ENCODE data around the gene CTRB2.
"Not testable (repeated sequence)": the region's sequence is repeated elsewhere in the genome, so short reads cannot be mapped to it uniquely, and the experiment has no call there.

CTRB2 gene

DNA sequence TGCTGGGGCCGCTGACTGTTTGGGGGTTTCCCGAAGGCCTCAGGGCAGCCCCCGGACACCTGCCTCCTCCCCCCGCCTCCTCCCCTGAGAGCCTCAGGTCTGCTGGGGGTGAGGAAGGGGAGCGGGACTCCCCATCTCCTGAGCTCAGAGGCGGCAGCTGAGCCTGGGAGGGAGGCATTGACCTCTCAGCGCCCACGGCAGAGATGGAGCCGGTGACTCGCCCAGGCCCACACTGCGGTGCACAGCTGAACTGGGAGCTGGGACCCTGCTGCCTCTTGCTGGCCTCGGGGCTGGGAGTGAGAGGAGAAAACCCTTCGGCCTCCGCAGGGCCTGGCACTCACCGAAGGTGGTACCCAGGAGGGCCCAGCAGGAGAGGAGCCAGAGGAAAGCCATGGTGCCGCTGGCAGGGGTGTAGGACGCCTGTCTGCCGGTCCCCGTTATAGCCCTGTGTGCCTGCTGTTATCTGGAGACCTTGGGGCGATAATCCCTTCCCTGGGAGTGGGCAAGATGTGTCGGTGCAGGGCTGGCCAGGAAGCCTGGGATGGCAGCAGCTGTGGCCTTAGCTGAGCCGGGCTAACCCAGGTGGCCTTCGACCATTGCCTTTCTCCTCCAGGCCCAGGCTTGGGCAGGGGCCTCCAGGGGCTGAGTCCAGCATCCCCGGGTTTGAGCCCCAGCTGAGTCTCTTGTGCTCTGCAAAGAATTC is at the start of gene CTRB2:
CTRB2 (minus strand) TSS at position 413 of the 703 bp plus-strand sequence; CDS start at position 393, 20 bp downstream.
- DNase-seq = no peak

DNA sequence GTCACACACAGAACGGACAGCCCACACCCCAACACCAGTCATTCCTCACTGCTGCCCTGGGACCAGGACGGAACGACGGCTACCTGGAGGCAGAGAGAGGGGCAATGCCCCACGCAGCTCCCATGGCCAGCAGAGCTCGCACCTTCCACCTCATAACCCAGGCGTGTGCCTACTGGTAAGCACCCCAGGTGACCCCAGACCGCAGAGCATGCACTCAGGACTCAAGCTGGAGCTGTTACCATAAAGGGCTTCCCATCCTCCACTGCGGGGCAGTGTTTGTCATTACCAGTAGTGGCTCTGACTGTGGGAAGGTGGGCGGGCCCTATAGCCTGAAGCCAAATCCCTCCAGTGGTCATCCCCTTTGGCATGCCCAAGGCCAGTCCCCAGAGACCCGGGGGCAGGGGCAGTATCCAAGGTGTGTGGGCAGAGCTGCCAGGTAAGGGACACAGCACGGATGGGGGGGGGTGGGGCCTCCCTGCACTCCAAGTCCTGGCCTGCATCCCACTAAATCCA is 49.2 kb upstream of the CTRB2 start:
- DNase-seq = no peak

DNA sequence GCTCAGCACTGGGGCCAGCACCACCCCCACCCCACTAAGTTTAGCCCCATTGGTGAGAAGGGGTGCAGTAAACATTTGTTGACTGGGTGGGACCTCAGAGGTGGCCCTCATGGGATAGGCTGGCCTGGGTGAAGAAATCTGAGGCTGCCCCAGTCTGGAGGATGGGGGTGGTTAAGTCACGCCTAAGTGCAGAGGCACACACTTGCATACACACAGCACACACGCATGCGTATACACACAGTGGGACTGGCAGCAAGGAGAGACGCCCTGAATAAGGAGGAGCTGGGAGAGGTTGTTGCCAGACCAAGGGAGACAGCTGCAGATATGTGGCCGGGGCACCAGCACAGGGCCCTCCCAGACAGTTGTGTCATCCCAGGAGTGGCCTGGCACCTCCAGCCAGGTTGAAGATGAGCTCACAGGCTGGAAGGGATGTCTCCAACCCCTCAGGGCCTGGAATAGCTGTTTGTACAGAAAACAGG is 47.4 kb upstream of the CTRB2 start:
- DNase-seq = no peak

DNA sequence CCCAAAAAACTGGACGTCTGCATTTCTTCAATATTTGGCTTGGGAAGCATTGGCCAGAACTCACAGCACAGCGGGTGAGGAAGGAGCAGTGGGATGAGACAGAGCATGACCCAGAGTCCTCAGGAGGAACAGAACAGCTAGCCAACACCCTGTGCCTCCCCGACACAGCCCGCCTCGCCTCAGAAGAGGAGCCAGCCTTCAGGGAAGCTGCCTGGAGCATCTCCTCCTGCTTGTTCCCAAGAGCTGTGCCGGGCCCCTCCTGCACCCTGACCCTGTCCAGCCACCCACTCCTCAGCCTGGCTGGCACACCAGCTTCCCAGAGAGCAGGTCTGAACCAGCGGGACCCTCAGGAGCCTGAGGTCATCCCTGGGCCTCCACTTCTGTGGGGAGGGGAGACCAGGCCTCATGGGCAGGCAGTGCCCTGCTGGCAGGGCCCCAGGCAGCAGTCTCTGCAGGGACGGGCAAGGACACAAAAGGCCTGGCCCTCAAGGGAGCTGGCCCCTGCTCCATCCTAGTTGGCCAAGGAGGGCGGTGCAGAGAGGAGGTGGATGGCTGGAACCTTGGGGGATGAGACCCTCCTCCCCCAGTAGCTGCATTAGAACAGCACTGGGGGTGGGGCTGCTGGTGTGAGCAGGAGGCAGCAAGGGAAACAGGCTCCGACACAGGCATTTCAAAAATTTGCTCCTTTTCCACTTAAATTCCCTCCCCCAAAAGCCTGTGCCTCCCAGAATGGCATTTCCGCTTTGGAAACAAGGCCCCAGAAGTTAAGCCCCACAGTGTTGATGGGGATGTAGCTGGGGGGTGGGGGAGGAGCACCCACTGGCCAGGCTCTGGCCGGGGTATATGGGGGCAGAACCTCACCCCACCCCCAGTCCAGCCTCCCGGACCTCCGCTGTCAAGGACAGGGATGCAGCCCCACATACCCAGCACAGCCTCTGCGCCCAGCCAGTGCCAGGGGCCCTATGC is 46.3 kb upstream of the CTRB2 start:
- DNase-seq = no peak

DNA sequence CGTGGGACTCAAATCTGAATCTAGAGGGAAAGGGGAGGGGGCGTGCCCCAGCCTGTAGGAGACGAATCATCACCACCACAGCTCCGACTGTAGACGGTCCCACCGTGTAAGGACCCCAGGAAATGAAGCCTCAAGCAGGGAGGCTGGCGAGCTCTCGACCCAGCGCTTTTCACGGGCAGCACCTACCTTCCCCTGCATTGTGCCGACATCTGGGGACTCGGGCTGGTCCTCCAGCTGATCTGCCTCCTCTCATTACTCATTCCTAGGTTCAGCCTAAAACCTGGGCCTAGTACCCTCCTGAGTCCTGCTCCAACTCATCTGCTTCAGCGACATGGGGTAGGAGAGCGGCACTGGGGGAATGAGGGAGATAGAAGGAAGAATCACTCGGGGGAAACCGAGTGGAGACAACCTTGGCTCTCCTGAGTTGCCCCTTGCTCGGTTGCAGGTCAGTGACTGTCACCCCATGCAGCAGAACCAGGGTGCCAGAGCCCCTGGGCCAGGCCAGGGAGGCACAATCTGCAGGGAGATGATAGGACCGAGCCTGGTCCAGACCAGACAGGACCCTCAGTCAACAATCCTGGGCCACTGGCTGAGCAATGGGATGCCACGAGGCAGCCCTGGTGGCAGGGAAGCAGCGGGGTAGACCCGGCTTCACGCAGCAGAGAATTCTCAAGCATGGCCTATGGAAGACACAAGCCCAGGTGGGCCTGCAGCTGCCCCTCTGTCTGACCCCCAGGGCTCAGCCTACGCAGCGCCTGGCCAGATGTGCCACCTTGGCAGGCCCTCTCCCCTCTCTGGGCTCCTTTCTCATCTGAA is 45.3 kb upstream of the CTRB2 start:
- DNase-seq = no peak

DNA sequence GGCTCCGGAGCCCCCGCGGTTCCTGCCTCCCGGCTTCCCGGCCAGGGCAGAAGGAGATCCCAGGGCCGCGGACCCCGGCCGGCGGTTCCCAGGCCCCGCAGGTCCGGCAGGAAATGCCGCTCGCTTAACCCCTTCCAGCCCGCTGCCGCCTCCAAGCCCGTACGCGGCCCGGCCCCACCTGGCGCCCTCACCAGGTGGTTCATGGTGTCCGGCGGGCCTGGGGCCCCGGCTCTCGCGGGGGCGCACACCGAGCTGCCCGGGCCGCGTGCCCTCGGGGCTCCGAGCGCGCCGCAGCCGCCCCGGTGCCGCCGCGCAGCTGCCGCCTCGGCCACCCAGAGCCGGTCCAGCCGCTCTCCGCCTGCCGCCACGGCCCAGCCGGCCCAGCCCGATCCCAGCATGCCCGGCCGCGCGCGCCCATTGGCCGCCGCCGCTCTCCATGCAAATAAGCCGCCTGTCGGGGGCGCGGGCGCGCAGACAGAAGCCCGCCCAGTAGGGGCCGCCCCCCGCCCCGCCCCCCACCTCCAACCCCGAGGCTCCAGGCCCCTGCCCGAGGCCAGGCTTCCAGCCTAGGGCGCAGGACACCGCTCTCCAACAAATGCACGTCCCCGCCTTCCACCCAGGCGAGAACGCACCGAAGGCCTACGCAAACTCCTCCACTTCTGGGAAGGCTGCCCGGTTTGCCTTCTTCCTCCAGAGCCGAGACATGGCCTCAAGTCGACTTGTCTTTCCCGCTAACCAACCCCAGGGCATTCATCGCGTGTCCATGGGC is 44.5 kb upstream of the CTRB2 start, which contains the start of gene BCAR1:
BCAR1 (minus strand) TSS at position 345 of the 769 bp plus-strand sequence; CDS start at position 203, 142 bp downstream.
- no peak for DNase-seq

DNA sequence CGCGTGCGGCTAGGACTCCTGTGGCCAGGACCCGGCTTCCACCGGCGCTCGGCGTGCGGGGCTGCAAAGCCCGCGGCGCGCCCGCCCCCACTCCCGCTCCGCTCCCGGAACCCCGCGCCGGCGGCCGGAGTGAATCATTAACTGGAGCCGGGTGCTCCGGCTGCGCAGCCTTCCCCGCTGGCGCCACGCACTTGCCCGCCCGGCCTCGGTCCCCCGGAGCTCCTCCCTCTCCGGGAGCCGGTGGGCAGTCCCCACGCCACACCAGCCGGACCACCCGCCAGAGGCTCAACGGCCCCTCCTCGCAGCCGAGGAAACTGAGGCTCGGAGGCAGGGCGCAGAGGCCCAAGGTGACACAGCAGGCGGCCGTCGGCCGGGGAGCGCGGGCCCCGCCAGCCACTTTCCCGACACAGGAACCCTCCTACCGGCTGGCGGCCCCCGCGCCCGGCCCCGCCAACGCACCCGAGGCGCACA is 43.9 kb upstream of the CTRB2 start:
- no peak for DNase-seq

DNA sequence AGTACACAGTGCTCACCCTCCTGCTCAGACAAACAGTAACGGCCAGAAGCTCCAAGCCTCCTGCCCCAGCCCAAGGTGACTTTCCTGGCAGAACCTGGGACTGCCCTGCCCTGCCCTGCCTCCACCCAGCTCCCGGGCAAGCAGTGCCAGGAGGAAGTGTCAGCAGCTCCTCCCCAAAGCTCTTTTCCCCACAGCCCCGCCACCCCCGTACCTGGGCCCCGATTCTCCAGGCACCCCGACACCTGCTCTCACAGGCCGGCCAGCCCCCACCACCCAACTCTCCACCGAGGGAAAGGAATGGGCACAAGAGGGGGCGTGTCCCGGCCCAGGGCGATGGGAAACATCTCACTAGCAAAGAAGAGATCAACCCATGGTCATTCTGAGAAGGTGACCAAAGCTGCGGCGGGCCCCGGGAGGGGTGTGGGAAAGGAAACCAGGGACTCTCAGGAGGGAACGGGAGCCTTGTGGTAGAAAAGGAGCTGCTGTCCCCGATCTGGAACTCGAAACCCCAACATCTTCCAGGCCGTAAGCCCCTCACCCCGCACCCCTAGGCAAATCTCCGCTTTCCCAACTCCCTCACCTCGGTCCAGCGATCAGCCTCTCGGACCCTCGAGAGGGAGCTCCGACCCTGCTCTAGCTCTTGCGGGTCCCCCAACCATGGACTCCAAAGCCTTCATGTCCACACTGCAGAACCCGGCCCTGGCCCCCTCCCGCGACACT is 43.3 kb upstream of the CTRB2 start:
- no peak for DNase-seq

DNA sequence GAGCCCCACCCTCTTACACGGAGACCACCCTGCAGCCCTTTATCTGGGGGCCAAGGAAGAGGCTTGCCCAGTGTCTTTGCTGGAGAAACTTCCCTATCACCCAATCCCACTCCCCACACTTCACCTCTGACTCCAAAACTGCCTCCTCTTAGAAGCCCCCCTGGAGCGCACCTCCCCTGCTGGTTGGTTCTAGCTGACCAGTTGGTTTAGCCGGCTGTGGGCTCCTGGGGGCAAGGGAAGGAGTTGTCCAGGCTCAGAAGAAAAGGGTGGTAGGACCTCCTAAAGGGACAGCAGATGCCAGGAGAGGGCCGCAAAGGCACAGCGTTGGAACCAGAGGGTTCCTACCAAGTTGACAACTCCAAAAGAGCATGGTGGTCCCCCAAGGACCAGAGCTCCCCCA is 42.5 kb upstream of the CTRB2 start:
- DNase-seq = no peak

DNA sequence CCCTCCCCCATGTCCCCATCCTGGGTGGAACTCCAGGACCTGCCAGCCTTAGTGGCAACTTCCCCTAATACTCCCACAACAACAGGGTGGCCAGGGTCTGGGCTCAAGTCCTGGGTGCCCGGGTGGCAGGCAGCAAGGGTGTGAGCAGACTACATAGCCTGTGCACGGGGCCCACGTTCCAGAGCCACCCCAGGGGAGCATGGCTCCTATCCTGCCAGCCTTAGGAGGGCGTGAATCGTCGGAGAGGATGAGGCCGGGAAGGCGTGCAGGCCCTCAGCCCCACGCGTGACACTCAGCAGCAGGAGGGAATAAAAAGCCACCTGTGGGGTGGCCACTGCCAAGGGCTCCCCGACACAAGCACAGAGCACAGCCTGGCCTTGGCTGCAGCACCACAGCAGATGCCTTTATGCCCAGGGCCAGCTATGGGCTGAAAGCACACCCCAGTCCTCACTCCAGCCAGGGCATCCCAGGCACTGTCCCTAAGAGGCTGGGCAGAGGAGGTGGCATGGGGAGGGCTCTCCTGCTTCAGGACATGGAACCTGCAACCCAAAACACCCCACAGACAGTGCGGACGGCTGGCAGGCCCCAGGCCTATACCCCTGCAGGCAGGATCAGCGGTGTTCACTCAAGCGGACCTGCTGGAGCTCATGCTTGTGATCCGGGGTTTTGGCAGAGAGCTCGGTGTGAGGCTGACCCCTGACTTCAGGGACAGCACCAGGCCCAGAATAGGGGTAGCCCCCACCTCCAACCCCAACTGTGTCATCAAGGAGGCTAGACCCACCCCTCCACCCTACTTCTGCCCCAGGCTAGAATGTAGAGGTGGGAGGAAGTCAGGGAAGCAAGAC is 41.8 kb upstream of the CTRB2 start:
- no peak for DNase-seq

DNA sequence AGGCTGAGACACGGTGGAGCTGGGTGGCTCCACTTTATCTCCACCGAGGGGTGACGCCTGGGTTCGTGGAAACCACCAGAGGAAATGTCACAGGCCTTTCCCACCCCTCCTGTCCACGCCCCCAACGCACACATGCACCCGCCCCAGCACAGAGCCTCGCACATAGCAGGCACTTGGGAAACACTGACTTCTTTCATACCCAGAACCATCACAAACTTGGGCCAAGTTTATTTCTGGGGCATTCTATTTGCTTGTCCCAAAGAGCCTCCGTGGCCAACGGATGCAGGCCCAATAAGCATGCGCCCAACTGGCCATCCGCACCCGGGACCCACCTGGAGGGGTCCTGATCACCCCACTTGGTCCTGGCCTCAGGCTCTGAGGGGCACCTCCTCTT is 41.2 kb upstream of the CTRB2 start:
- no peak for DNase-seq

DNA sequence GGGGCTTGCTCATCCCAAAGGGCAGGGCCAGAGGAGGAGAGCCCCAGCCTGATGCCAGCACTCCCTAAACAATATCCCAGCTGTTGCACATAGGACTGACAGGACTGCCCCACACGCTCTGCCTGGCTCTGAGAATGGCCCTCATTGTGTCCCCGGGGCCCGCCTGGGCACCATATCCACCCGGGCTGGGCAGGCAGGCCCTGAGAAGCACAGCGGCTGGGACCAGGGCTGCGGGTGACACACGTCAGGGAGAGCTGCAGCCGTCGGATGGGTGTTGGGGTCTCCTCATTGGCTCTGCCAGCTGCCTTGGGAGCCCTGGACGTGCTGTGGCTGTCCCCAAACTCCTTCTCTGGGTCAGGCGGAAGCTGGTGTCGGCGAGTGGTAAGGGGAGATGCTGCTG is 40.3 kb upstream of the CTRB2 start:
- DNase-seq = no peak

DNA sequence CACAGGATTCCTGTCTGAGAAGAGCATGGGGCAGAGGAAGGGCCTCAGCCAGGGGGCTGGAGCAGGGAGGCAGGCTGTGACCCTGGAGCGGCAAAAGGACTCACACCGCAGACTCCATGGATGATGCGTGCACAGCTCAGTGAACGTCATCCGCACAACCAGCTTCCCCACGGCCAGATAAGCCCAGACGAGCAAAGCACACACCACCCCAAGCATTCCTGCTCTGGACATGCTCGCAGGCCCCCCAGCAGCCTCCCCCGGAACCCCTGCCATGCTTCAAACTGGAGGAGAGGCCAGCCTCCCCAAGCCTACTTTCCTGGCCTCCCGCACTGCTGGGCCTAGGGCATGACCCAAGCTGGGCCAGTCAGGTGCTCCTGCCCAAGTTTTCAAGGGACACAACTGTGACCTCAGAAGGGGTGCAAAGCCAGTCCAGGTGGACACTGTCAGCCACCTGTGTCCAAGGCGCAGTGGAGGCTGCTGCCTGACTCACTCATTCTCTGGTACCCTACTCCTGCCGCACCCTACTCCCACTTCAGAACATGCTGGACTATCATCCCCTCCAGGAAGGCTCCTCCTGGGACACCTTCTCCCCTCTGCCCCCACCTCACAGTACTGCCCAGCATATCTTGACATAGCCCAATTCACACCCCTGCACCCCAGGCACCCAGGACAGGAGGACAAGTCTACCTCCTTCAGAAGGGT is 39.7 kb upstream of the CTRB2 start:
- no peak for DNase-seq

DNA sequence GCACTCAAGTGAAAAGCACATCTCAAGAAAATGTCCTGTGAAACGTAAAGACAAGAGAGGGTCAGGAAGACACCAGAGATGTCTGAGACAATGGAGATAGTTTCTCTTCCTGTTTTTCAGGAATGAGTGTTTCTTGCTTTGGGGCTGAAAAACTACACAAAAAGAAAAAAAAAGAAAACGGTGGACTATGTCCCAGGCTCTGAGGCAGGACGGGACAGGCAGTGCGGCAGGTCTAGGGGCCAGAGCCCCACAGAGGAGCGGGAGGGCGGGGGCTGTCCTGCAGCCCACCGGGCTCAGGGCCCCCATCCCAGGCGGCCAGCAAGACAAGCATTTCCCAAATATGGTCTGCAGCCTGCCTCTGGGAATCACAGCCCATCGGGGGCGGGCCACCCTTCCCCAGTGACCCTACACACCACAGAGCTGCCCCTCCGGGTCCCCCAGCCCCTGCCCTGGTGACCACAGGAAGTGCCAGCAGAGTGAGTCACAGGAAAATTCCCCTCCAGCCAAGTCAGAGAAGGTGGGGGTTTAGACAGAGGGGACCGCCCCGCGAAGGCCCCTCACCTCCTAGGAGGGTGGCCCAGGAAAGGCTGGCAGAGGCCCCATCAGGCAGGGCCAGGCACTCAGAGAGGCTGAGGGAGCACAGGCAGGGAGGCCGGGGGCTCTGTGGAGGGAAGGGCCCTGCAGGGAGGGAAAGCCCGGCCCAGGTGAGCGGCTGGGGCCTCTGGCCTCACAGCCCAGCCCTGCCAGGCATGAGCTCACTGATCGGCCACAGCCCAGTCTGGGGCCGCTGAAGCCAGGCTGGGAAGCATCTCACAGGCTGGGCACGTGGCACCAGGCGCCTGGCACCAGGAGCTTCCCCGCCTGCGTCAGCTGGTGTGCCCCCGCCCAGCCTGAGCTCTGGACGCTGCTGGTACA is 38.1 kb upstream of the CTRB2 start:
- no peak for DNase-seq

DNA sequence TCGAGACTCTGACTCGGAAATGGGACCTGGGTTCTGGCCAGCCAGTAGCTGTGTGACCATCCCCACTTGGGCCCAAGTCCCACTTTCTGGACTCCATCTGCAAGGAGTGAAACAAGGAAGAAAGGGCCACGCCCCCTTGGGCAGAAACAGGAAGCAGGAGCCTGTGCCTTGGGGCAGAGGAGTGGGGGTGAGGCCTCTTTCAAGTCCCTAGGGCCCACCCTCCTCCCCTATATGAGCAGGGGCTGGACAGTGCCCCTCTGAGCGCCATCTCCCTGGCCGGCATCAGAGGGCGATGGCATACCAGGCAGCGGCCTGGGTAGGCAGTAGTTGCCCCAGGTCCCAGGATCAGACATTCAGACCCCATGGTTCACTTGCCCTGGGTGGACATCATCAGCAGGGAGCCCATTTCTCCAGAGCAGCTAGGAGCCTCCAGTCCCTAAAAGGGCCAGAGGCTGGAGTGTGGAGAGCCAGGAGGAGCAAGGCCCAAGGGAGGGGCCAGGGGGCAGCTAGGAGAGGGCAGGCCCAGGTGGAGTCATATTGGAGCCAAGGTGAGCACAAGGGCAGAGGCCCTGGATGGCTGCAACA is 37.4 kb upstream of the CTRB2 start:
- no peak for DNase-seq

DNA sequence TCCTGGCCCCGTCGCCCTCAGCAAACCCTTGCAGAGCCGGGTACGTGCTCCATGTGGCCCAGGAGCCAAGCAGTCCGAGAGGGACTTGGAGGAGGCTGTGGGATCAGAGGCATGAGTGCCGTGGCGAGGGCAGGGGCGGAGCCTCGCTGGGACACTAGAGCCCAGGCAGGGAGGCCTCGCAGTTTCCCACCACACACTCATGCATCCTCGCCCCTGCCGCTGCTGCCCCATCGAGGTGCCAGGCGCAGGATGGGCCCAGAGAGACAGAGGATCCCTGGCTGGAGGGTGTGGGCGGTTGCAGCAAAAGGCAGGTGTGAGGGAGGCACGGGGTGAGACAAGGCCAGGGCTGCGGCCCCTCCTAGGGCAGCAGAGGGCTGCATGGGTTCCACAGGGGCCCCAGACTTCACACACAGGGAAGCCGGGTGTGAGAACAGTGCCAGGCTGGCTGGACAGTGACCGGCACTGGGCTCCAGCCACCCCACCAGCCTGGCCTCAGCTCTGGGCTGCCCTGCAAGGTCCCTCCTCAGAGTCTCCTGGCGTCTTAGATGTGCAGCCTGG is 36.8 kb upstream of the CTRB2 start:
- no peak for DNase-seq

DNA sequence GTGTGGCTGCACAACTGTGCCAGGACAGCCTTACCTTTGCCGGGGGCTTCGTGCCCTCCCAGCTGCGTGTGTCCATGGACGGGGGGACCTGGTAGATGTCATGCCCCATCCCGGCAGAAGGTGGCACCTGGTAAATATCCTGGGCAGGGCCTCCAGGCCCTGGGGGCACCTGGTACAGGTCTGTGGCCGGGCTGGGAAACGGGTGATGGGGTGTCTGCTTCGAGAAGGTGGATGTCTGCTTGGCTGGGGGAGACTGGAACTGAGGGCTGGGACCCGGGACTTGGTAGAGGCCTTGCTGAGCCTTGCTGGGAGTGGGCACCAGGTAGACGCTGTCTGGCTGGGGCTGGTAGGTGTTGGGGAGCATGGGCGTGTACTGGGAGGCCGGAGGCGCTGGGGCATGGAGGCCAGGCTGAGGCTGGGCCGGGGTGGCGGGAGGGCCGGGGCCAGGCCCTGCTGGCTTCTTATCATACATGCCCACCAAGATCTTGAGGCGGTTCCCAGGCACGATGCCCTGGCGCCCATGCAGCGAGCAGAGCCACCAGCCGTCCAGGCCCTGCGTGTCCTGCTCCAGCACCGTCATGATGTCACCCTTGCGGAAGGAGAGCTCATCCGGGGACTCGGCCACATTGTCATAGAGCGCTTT is 35.6 kb upstream of the CTRB2 start:
- DNase-seq = not testable (repeated sequence)

Measured in activated CD4-positive, alpha-beta T cell treated with anti-CD3 and anti-CD28 coated beads, Interleukin-2, amount 50 U/mL, for 1 hour (primary cell).